H9 (cell line): ENCODE measurements around the gene TRIP10. TPM values are rescaled to one million over a fixed set of nuclear protein-coding genes. Genes with fewer than 3 reads are reported as not detected.
A peak's percentile ranks its signal among the peaks of the same experiment; 100 is the strongest.

Source experiments
- DNase-seq: peaks from one replicate; pipeline ENCODE4 v3.0.0-alpha.2; 2017
- H2AFZ ChIP-seq: one replicate; pipeline ENCODE4 v1.6.1; 2013; ENCODE audit warnings: mild to moderate bottlenecking, low read length, control low read depth, moderate library complexity
- H2AK5ac ChIP-seq: 2 replicates; pipeline ENCODE4 v1.6.1; 2013; ENCODE audit warnings: low read length, control low read depth, mixed read lengths; ENCODE audit not compliant: insufficient read length
- H2BK120ac ChIP-seq: one replicate; pipeline ENCODE4 v1.6.1; 2013; ENCODE audit warnings: low read depth, mild to moderate bottlenecking, low read length, control low read depth, inconsistent platforms; ENCODE audit not compliant: poor library complexity, severe bottlenecking
- H2BK12ac ChIP-seq: 2 replicates; pipeline ENCODE4 v1.6.1; 2013; ENCODE audit warnings: low read length, control low read depth, mixed read lengths, low read depth; ENCODE audit not compliant: insufficient read length
- H2BK15ac ChIP-seq: 2 replicates; pipeline ENCODE4 v1.6.1; 2013; ENCODE audit warnings: low read depth, low read length, control low read depth
- H2BK20ac ChIP-seq: one replicate; pipeline ENCODE4 v1.6.1; 2013; ENCODE audit warnings: low read depth, mild to moderate bottlenecking, low read length, control low read depth, inconsistent platforms; ENCODE audit not compliant: poor library complexity, severe bottlenecking
- H2BK5ac ChIP-seq: 2 replicates; pipeline ENCODE4 v1.6.1; 2013; ENCODE audit warnings: low read length, control low read depth, mixed read lengths; ENCODE audit not compliant: insufficient read length
- H3K14ac ChIP-seq: 2 replicates; pipeline ENCODE4 v1.6.1; 2013; ENCODE audit warnings: low read length, control low read depth; ENCODE audit not compliant: insufficient read depth
- H3K18ac ChIP-seq: 2 replicates; pipeline ENCODE4 v1.6.1; 2013; ENCODE audit warnings: low read depth, mild to moderate bottlenecking, mixed read lengths, low read length, control low read depth; ENCODE audit not compliant: insufficient read length
- H3K23ac ChIP-seq: 2 replicates; pipeline ENCODE4 v1.6.1; 2013; ENCODE audit warnings: low read length, control low read depth, mixed read lengths, low read depth; ENCODE audit not compliant: insufficient read length
- H3K23me2 ChIP-seq: 2 replicates; pipeline ENCODE4 v1.6.1; 2013; ENCODE audit warnings: low read depth, mild to moderate bottlenecking, mixed read lengths, low read length, control low read depth; ENCODE audit not compliant: insufficient read length, poor library complexity, severe bottlenecking
- H3K27ac ChIP-seq: 2 replicates; pipeline ENCODE4 v1.5.1; 2013; ENCODE audit warnings: low read length, control low read depth, mixed read lengths, low read depth; ENCODE audit not compliant: insufficient read length
- H3K27me3 ChIP-seq: 2 replicates; pipeline ENCODE4 v1.6.1; 2013; ENCODE audit warnings: low read length, control low read depth, inconsistent platforms; ENCODE audit not compliant: insufficient read depth
- H3K4ac ChIP-seq: 2 replicates; pipeline ENCODE4 v1.6.1; 2013; ENCODE audit warnings: low read depth, mild to moderate bottlenecking, control low read depth, inconsistent platforms, low read length, moderate library complexity
- H3K4me1 ChIP-seq: 2 replicates; pipeline ENCODE4 v1.6.1; 2013; ENCODE audit warnings: low read length, control low read depth, inconsistent platforms; ENCODE audit not compliant: insufficient read depth
- H3K4me2 ChIP-seq: 2 replicates; pipeline ENCODE4 v1.6.1; 2013; ENCODE audit warnings: low read length, control low read depth, mixed read lengths; ENCODE audit not compliant: insufficient read length, insufficient read depth
- H3K56ac ChIP-seq: 2 replicates; pipeline ENCODE4 v1.6.1; 2013; ENCODE audit warnings: low read depth, mild to moderate bottlenecking, mixed read lengths, low read length, control low read depth; ENCODE audit not compliant: insufficient read length
- H3K79me1 ChIP-seq: 2 replicates; pipeline ENCODE4 v1.6.1; 2013; ENCODE audit warnings: low read depth, mild to moderate bottlenecking, moderate library complexity, low read length, control low read depth, inconsistent platforms; ENCODE audit not compliant: insufficient read depth, poor library complexity, severe bottlenecking
- H3K79me2 ChIP-seq: 2 replicates; pipeline ENCODE4 v1.6.1; 2013; ENCODE audit warnings: low read length, control low read depth, inconsistent platforms; ENCODE audit not compliant: insufficient read depth
- H3K9ac ChIP-seq: 2 replicates; pipeline ENCODE4 v1.6.1; 2013; ENCODE audit warnings: low read length, control low read depth, mixed read lengths; ENCODE audit not compliant: insufficient read length; ENCODE audit errors: extremely low read depth
- H3K9me3 ChIP-seq: one replicate; pipeline ENCODE4 v1.6.1; 2013; ENCODE audit warnings: low read depth, low read length, inconsistent platforms; ENCODE audit not compliant: control insufficient read depth
- H3T11ph ChIP-seq: one replicate; pipeline ENCODE4 v1.6.1; 2013; ENCODE audit warnings: mild to moderate bottlenecking, low read length, control low read depth, inconsistent platforms
- H4K20me1 ChIP-seq: one replicate; pipeline ENCODE4 v1.6.1; 2013; ENCODE audit not compliant: control insufficient read depth, insufficient read length, insufficient read depth
- H4K5ac ChIP-seq: 2 replicates; pipeline ENCODE4 v1.6.1; 2013; ENCODE audit warnings: low read depth, mild to moderate bottlenecking, mixed read lengths, low read length, control low read depth; ENCODE audit not compliant: insufficient read length
- H4K8ac ChIP-seq: replicated peaks from 2 replicates; pipeline ENCODE4 v1.6.1; 2013; ENCODE audit warnings: low read length, control low read depth, mixed read lengths, low read depth; ENCODE audit not compliant: insufficient read length
- H4K91ac ChIP-seq: 2 replicates; pipeline ENCODE4 v1.6.1; 2013; ENCODE audit warnings: low read depth, mild to moderate bottlenecking, moderate library complexity, mixed read lengths, low read length, control low read depth; ENCODE audit not compliant: insufficient read length
- H3K27ac Mint-ChIP-seq, 3 experiments: 2 replicates in 2 of 3; 3 replicates in 1 of 3; pipeline ENCODE4 v1.8.0; 2020 to 2021; ENCODE audit warnings: mixed read lengths in 3 of 3, mild to moderate bottlenecking in 1 of 3, moderate library complexity in 1 of 3
- H3K27me3 Mint-ChIP-seq: 2 replicates; pipeline ENCODE4 v1.8.0; 2021; ENCODE audit warnings: low read depth, mild to moderate bottlenecking, moderate library complexity, mixed read lengths
- H3K36me3 Mint-ChIP-seq, 3 experiments: 2 replicates in 2 of 3; 3 replicates in 1 of 3; pipeline ENCODE4 v1.8.0; 2020 to 2021; ENCODE audit warnings: low read depth in 3 of 3, mixed read lengths in 3 of 3; ENCODE audit not compliant: insufficient read depth in 1 of 3
- H3K4me1 Mint-ChIP-seq, 2 experiments: 2 replicates each; pipeline ENCODE4 v1.8.0; 2020; ENCODE audit warnings: mixed read lengths in 2 of 2
- H3K4me3 Mint-ChIP-seq, 2 experiments: 2 replicates in 1 of 2; 3 replicates in 1 of 2; pipeline ENCODE4 v1.8.0; 2020 to 2021; ENCODE audit warnings: mild to moderate bottlenecking in 2 of 2, mixed read lengths in 2 of 2, moderate library complexity in 1 of 2
- H3K9me3 Mint-ChIP-seq, 2 experiments: 2 replicates in 1 of 2; 3 replicates in 1 of 2; pipeline ENCODE4 v1.8.0; 2020; ENCODE audit warnings: mild to moderate bottlenecking in 2 of 2, mixed read lengths in 2 of 2, moderate library complexity in 1 of 2
- CTCF ChIP-seq: fragments of 200-600 bp; sonication (generic); conservative IDR thresholded peaks from 3 replicates; pipeline ENCODE4 v1.8.0; 2021; ENCODE audit warnings: antibody characterized with exemption, mild to moderate bottlenecking
- WGBS: extraction: QIAGEN DNeasy Blood & Tissue Kit; methylation state at CpG from one replicate; pipeline ENCODE4 v1.1.7; 2013; ENCODE audit warnings: missing lambda C conversion rate, low lambda C conversion rate, mixed read lengths; ENCODE audit not compliant: insufficient read length; ENCODE audit errors: extremely low coverage; 5-methylcytosine and 5-hydroxymethylcytosine counted together
- total RNA-seq: library from RNA; stranded (reverse); gene quantifications from 2 replicates; pipeline ENCODE4 v1.2.1, GENCODE V29; 2021

TRIP10 gene
- total RNA-seq, 1 experiment from 2014 or later = 56.4 TPM

GRCh38 chr19:6723108-6723618 lies 16.3 kb upstream of the TRIP10 start:
- DNase-seq = no peak
- peak overlapping the region in 1 of 2 experiments; percentile 65; a peak in 1 of 5 replicates for H3K4me3 Mint-ChIP-seq

More at GRCh38 chr19:6723108-6723618, 16.3 kb upstream of the TRIP10 start:
- no peak overlapping the region for H3K27ac ChIP-seq
- H3K4me1 ChIP-seq = no peaks in the 10 kb centered on the region; the same call in 1 of the 2 replicates
- no peak overlapping the region for H3K9ac ChIP-seq
- no peak overlapping the region for H2AFZ ChIP-seq
- no peak overlapping the region for H3T11ph ChIP-seq
- H2AK5ac ChIP-seq = no peak overlapping the region
- no peaks in the 10 kb centered on the region for H3K27me3 ChIP-seq
- no peaks in the 10 kb centered on the region; the same call in 1 of the 2 replicates for H3K27me3 Mint-ChIP-seq
- no peak overlapping the region for H2BK5ac ChIP-seq
- no CpG with 5 or more reads among the region's 13 CpGs for WGBS
- H3K36me3 Mint-ChIP-seq = no peaks in the 10 kb centered on the region
- H3K4ac ChIP-seq = no peak overlapping the region
- H3K23me2 ChIP-seq = no peaks in the 10 kb centered on the region
- no peak overlapping the region for H2BK20ac ChIP-seq
- no peak overlapping the region for H3K23ac ChIP-seq
- H3K79me1 ChIP-seq = no peaks in the 10 kb centered on the region
- no peak overlapping the region for H4K8ac ChIP-seq
- H3K14ac ChIP-seq = no peak overlapping the region
- peaks cover 0 to 2% of the 10 kb centered on the region in 2 experiments; a peak in 1 of 5 replicates for H3K9me3 Mint-ChIP-seq
- H4K5ac ChIP-seq = no peak overlapping the region
- no peak overlapping the region for H4K91ac ChIP-seq
- H3K4me1 Mint-ChIP-seq = peaks cover 7 to 35% of the 10 kb centered on the region in 2 experiments
- no peak for TF ChIP-seq CTCF
- H3K4me2 ChIP-seq = no peak overlapping the region
- H2BK15ac ChIP-seq = no peak overlapping the region
- no peak overlapping the region for H3K18ac ChIP-seq
- no peaks in the 10 kb centered on the region for H4K20me1 ChIP-seq
- no peak overlapping the region for H2BK12ac ChIP-seq
- H3K79me2 ChIP-seq = no peaks in the 10 kb centered on the region
- H3K56ac ChIP-seq = no peak overlapping the region
- no peak overlapping the region for H2BK120ac ChIP-seq
- H3K27ac Mint-ChIP-seq = peak overlapping the region in 2 of 3 experiments; percentile 60 to 70; a peak in 1 of 7 replicates
- H3K9me3 ChIP-seq = no peaks in the 10 kb centered on the region
